IMR-90 (cell line): ENCODE measurements around the gene THRB. TPM values are rescaled to one million over a fixed set of nuclear protein-coding genes. Genes with fewer than 3 reads are reported as not detected.

Experiments used
- ATAC-seq: fragments of 200-7000 bp; cut with Tn5 transposase; 2 replicates; pipeline ENCODE4 v1.9.1; 2020; ENCODE audit warnings: low read depth, mild to moderate bottlenecking, moderate library complexity
- BruUV-seq: library from RNA; stranded (reverse); fragments of 400-500 nt; replicated peaks from 2 replicates; lab custom pipeline; 2021; lab: Mats Ljungman, UMichigan
- CTCF ChIA-PET: fragments of 300-600 bp; formaldehyde crosslinking; extraction: SDS; loops from one replicate; lab custom pipeline; 2021; ENCODE audit warnings: antibody characterized with exemption; lab: Yijun Ruan, JAX
- POLR2A ChIA-PET: fragments of 300-600 bp; sonication (Branson Sonifier 250); formaldehyde crosslinking; loops from one replicate; lab custom pipeline; 2022; ENCODE audit warnings: antibody characterized with exemption; ENCODE audit not compliant: unreplicated experiment; lab: Charles Lee
- DNase-seq: peaks from one replicate; pipeline ENCODE4 v3.0.0; 2013
- H2AFZ ChIP-seq: replicated peaks from 2 replicates; pipeline ENCODE3; 2013; ENCODE audit warnings: low read length, mild to moderate bottlenecking; ENCODE audit not compliant: poor library complexity
- H2AK5ac ChIP-seq: 2 replicates; pipeline ENCODE4 v1.6.1; 2013; ENCODE audit warnings: low read depth, low read length, inconsistent platforms
- H2AK9ac ChIP-seq: replicated peaks from 2 replicates; pipeline ENCODE3; 2013; ENCODE audit warnings: mild to moderate bottlenecking, low read depth, low read length, moderate library complexity; ENCODE audit not compliant: poor library complexity
- H2BK120ac ChIP-seq: 2 replicates; pipeline ENCODE4 v1.6.1; 2013; ENCODE audit warnings: low read depth, low read length, inconsistent platforms
- H2BK15ac ChIP-seq: 3 replicates; pipeline ENCODE4 v1.6.1; 2013; ENCODE audit warnings: low read depth, low read length, inconsistent platforms
- H2BK20ac ChIP-seq: 2 replicates; pipeline ENCODE4 v1.6.1; 2013; ENCODE audit warnings: low read depth, mild to moderate bottlenecking, inconsistent platforms, low read length, moderate library complexity
- H2BK5ac ChIP-seq: 2 replicates; pipeline ENCODE4 v1.6.1; 2013; ENCODE audit warnings: mild to moderate bottlenecking, low read depth, low read length, inconsistent platforms; ENCODE audit not compliant: poor library complexity, severe bottlenecking
- H3K14ac ChIP-seq: replicated peaks from 2 replicates; pipeline ENCODE4 v1.6.1; 2013; ENCODE audit warnings: low read depth, low read length, inconsistent platforms
- H3K18ac ChIP-seq: 2 replicates; pipeline ENCODE4 v1.6.1; 2013; ENCODE audit warnings: low read depth, low read length, control low read depth
- H3K23ac ChIP-seq: 2 replicates; pipeline ENCODE4 v1.6.1; 2013; ENCODE audit warnings: low read depth, low read length, inconsistent platforms
- H3K27ac ChIP-seq: 2 replicates; pipeline ENCODE4 v1.5.1; 2013; ENCODE audit warnings: mild to moderate bottlenecking, control low read depth, low read length; ENCODE audit not compliant: insufficient read depth
- H3K27me3 ChIP-seq: 2 replicates; pipeline ENCODE4 v1.6.1; 2013; ENCODE audit warnings: low read length; ENCODE audit not compliant: control insufficient read depth, insufficient read depth
- H3K36me3 ChIP-seq: 2 replicates; pipeline ENCODE4 v1.6.1; 2013; ENCODE audit warnings: low read length, mixed read lengths; ENCODE audit not compliant: control insufficient read depth, insufficient read depth
- H3K4ac ChIP-seq: 2 replicates; pipeline ENCODE4 v1.6.1; 2013; ENCODE audit warnings: low read depth, low read length, inconsistent platforms
- H3K4me1 ChIP-seq: 2 replicates; pipeline ENCODE4 v1.6.1; 2013; ENCODE audit warnings: low read length, mixed read lengths; ENCODE audit not compliant: control insufficient read depth, insufficient read depth
- H3K4me2 ChIP-seq: 2 replicates; pipeline ENCODE4 v1.6.1; 2013; ENCODE audit warnings: low read depth, mild to moderate bottlenecking, control low read depth, low read length, moderate library complexity
- H3K4me3 ChIP-seq: 2 replicates; pipeline ENCODE4 v1.5.1; 2013; ENCODE audit warnings: low read depth, mild to moderate bottlenecking, control low read depth, low read length, moderate library complexity; ENCODE audit not compliant: insufficient read depth
- H3K56ac ChIP-seq: 2 replicates; pipeline ENCODE4 v1.6.1; 2013; ENCODE audit warnings: low read length, inconsistent platforms; ENCODE audit not compliant: insufficient read depth; ENCODE audit errors: extremely low read depth
- H3K79me1 ChIP-seq, 2 experiments: 2 replicates each; pipeline ENCODE4 v1.6.1; 2013; ENCODE audit warnings: low read length in 2 of 2, inconsistent platforms in 1 of 2, low read depth in 1 of 2
- H3K9ac ChIP-seq: 2 replicates; pipeline ENCODE4 v1.6.1; 2013; ENCODE audit warnings: low read depth, low read length, control low read depth
- H3K9me1 ChIP-seq: 2 replicates; pipeline ENCODE4 v1.6.1; 2013; ENCODE audit warnings: low read length, inconsistent platforms; ENCODE audit not compliant: insufficient read depth
- H3K9me3 ChIP-seq: 2 replicates; pipeline ENCODE4 v1.6.1; 2013; ENCODE audit warnings: low read length; ENCODE audit not compliant: control insufficient read depth, insufficient read depth
- H4K20me1 ChIP-seq: 2 replicates; pipeline ENCODE4 v1.6.1; 2013; ENCODE audit warnings: low read length, inconsistent platforms; ENCODE audit not compliant: insufficient read depth
- H4K5ac ChIP-seq: 2 replicates; pipeline ENCODE4 v1.6.1; 2013; ENCODE audit warnings: mild to moderate bottlenecking, low read depth, low read length, control low read depth
- H4K8ac ChIP-seq, 2 experiments: 2 replicates each; pipeline ENCODE4 v1.6.1; 2013; ENCODE audit warnings: low read depth in 2 of 2, low read length in 2 of 2, control low read depth in 1 of 2, inconsistent platforms in 1 of 2
- H4K91ac ChIP-seq: 2 replicates; pipeline ENCODE4 v1.6.1; 2013; ENCODE audit warnings: low read depth, low read length, inconsistent platforms; ENCODE audit not compliant: insufficient read depth
- BHLHE40 ChIP-seq: fragments of 150-350 bp; IDR thresholded peaks from 2 replicates; pipeline ENCODE4 v1.6.1; 2016; ENCODE audit warnings: mild to moderate bottlenecking, low read depth, low read length
- CEBPB ChIP-seq: IDR thresholded peaks from 2 replicates; pipeline ENCODE4 v1.6.1; 2012; ENCODE audit warnings: low read depth, low read length, improper control_type of control experiment
- CHD1 ChIP-seq: IDR thresholded peaks from 2 replicates; pipeline ENCODE4 v1.6.1; 2012; ENCODE audit warnings: low read depth, low read length, improper control_type of control experiment
- FOS ChIP-seq: fragments of 150-350 bp; IDR thresholded peaks from 2 replicates; pipeline ENCODE4 v1.6.1; 2016; ENCODE audit warnings: low read depth, low read length
- MAFK ChIP-seq: IDR thresholded peaks from 2 replicates; pipeline ENCODE4 v1.6.1; 2012; ENCODE audit warnings: low read depth, low read length, improper control_type of control experiment
- MAZ ChIP-seq: IDR thresholded peaks from 2 replicates; pipeline ENCODE4 v1.6.1; 2012; ENCODE audit warnings: low read depth, mild to moderate bottlenecking, low read length, improper control_type of control experiment, moderate library complexity, borderline replicate concordance
- MXI1 ChIP-seq: IDR thresholded peaks from 2 replicates; pipeline ENCODE4 v1.6.1; 2012; ENCODE audit warnings: low read depth, mild to moderate bottlenecking, low read length, moderate library complexity, borderline replicate concordance
- NFE2L2 ChIP-seq: fragments of 150-350 bp; IDR thresholded peaks from 2 replicates; pipeline ENCODE4 v1.6.1; 2016; ENCODE audit warnings: low read depth, mild to moderate bottlenecking, low read length
- POLR2A ChIP-seq: IDR thresholded peaks from 2 replicates; pipeline ENCODE4 v1.6.1; 2012; ENCODE audit warnings: mild to moderate bottlenecking, low read depth, low read length
- RAD21 ChIP-seq: IDR thresholded peaks from 2 replicates; pipeline ENCODE4 v1.6.1; 2012; ENCODE audit warnings: low read length, improper control_type of control experiment
- RCOR1 ChIP-seq: IDR thresholded peaks from 2 replicates; pipeline ENCODE4 v1.6.1; 2012; ENCODE audit warnings: mild to moderate bottlenecking, low read length, improper control_type of control experiment; ENCODE audit not compliant: insufficient replicate concordance
- RFX5 ChIP-seq: IDR thresholded peaks from 2 replicates; pipeline ENCODE4 v1.8.0; 2012; ENCODE audit warnings: low read depth, mild to moderate bottlenecking, low read length, moderate library complexity
- SMC3 ChIP-seq: fragments of 150-350 bp; IDR thresholded peaks from 2 replicates; pipeline ENCODE4 v1.6.1; 2016; ENCODE audit warnings: low read depth, mild to moderate bottlenecking, antibody characterized with exemption, low read length, moderate library complexity
- WGBS, 2 experiments: methylation state at CpG; one replicate each; pipeline versions ENCODE4 v1.1.5 to v1.1.7; 2013; ENCODE audit warnings: missing lambda C conversion rate in 2 of 2; ENCODE audit not compliant: insufficient read length in 1 of 2; ENCODE audit errors: extremely low coverage in 2 of 2; 5-methylcytosine and 5-hydroxymethylcytosine counted together
- dilution Hi-C: fragments of 300-500 bp; cut with HindIII; formaldehyde crosslinking; loops from one replicate; pipeline ENCODE4 v1.14.3; 2018; ENCODE audit warnings: low sequenced_read_pairs; ENCODE audit not compliant: unreplicated experiment
- in situ Hi-C: fragments of 300-500 bp; cut with MboI; formaldehyde crosslinking; loops from 3 replicates; pipeline ENCODE4 v1.14.3; 2019; ENCODE audit warnings: low sequenced_read_pairs, inconsistent platforms, mixed read lengths
- intact Hi-C: fragments of 100-400 bp; cut with micrococcal nuclease; formaldehyde crosslinking; loops from 2 replicates; pipeline ENCODE4 v1.10.0; 2022
- polyA plus RNA-seq, 3 experiments: library from polyadenylated mRNA; depleted of rRNA; stranded (reverse); fragments of >200 nt; gene quantifications; 2 replicates each; pipeline ENCODE4 v1.2.3, GENCODE V29; 2012; ENCODE audit warnings: low replicate concordance in 1 of 3
- total RNA-seq: library from RNA; depleted of rRNA; stranded (reverse); fragments of >200 nt; gene quantifications from 2 replicates; pipeline ENCODE4 v1.2.3, GENCODE V29; 2012
- TF ChIP-seq, protein P1 (sequence below): conservative IDR thresholded peaks from 2 replicates; pipeline ENCODE4 v1.5.1; 2012; ENCODE audit warnings: mild to moderate bottlenecking, low read depth, low read length, improper control_type of control experiment
- TF ChIP-seq, protein P2 (sequence below): fragments of 150-350 bp; IDR thresholded peaks from 2 replicates; pipeline ENCODE4 v1.6.1; 2017; ENCODE audit warnings: mild to moderate bottlenecking, antibody characterized with exemption, low read length, low read depth
- TF ChIP-seq, protein P3 (sequence below): fragments of 150-350 bp; IDR thresholded peaks from 2 replicates; pipeline ENCODE4 v1.6.1; 2016; ENCODE audit warnings: low read depth, mild to moderate bottlenecking, low read length, moderate library complexity, borderline replicate concordance

Gene THRB
- total and polyA plus RNA-seq, 2 of the 4 experiments (the other 2 are of a cell fraction): under 0.01 TPM; not detected in 1

DNA sequence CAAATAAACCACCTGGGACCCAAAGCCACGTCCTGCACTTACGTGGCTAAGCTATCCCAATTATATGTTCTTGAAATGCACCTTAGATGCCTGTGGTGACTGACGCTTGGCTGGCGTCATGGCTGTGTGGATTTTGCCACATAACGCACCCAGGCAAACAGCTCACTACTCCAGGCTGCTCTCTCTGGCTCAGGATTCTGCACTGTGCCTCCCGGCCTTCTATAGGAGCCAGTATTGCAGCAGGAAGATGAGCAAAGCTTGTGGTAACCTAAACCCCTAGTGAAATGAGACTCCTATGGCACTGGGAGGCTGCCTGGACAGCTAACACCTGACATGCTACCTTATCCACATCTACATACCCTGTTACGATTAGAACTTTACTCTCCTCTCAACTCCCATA, 179.3 kb downstream of the THRB start:
- TF ChIP-seq MAFK (no peak), RAD21 (no peak), CHD1 (no peak), FOS (no peak), MAZ (no peak), RCOR1 (no peak), POLR2A (no peak), SMC3 (no peak), RFX5 (no peak), NFE2L2 (no peak), MXI1 (no peak), BHLHE40 (no peak), CEBPB (no peak)
- TF ChIP-seq, protein P1, sequence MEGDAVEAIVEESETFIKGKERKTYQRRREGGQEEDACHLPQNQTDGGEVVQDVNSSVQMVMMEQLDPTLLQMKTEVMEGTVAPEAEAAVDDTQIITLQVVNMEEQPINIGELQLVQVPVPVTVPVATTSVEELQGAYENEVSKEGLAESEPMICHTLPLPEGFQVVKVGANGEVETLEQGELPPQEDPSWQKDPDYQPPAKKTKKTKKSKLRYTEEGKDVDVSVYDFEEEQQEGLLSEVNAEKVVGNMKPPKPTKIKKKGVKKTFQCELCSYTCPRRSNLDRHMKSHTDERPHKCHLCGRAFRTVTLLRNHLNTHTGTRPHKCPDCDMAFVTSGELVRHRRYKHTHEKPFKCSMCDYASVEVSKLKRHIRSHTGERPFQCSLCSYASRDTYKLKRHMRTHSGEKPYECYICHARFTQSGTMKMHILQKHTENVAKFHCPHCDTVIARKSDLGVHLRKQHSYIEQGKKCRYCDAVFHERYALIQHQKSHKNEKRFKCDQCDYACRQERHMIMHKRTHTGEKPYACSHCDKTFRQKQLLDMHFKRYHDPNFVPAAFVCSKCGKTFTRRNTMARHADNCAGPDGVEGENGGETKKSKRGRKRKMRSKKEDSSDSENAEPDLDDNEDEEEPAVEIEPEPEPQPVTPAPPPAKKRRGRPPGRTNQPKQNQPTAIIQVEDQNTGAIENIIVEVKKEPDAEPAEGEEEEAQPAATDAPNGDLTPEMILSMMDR: no peak
- TF ChIP-seq, protein P2, sequence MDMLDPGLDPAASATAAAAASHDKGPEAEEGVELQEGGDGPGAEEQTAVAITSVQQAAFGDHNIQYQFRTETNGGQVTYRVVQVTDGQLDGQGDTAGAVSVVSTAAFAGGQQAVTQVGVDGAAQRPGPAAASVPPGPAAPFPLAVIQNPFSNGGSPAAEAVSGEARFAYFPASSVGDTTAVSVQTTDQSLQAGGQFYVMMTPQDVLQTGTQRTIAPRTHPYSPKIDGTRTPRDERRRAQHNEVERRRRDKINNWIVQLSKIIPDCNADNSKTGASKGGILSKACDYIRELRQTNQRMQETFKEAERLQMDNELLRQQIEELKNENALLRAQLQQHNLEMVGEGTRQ: no peak
- TF ChIP-seq, protein P3, sequence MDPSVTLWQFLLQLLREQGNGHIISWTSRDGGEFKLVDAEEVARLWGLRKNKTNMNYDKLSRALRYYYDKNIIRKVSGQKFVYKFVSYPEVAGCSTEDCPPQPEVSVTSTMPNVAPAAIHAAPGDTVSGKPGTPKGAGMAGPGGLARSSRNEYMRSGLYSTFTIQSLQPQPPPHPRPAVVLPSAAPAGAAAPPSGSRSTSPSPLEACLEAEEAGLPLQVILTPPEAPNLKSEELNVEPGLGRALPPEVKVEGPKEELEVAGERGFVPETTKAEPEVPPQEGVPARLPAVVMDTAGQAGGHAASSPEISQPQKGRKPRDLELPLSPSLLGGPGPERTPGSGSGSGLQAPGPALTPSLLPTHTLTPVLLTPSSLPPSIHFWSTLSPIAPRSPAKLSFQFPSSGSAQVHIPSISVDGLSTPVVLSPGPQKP: no peak
- Histone ChIP-seq H3K27me3 (no peaks in the 10 kb centered on the region), H2BK5ac (no peak overlapping the region), H4K20me1 (no peaks in the 10 kb centered on the region), H3K4me3 (no peak overlapping the region), H2BK20ac (no peak overlapping the region), H3K4me2 (no peak overlapping the region), H3K23ac (no peak overlapping the region), H2AK9ac (peak overlapping the region; percentile 55), H3K4ac (no peak overlapping the region), H3K36me3 (no peaks in the 10 kb centered on the region), H3K56ac (no peak overlapping the region), H4K8ac (no peak overlapping the region), H2AFZ (no peak overlapping the region), H4K91ac (no peak overlapping the region), H3K79me1 (no peaks in the 10 kb centered on the region), H3K27ac (no peak overlapping the region), H4K5ac (no peak overlapping the region), H3K9me3 (no peaks in the 10 kb centered on the region), H3K9ac (no peak overlapping the region), H2AK5ac (no peak overlapping the region), H2BK15ac (no peak overlapping the region), H2BK120ac (no peak overlapping the region), H3K18ac (no peak overlapping the region), H3K14ac (no peak overlapping the region), H3K9me1 (no peaks in the 10 kb centered on the region), H3K4me1 (no peaks in the 10 kb centered on the region)
- DNase-seq (no peak), ATAC-seq (no peak)
- dilution Hi-C loops (no loop called here), in situ Hi-C loops (no loop called here), intact Hi-C loops (no loop called here)
- POLR2A ChIA-PET: no interaction called here
- WGBS, 2 experiments: no CpG with 5 or more reads among the region's 7 CpGs
- BruUV-seq: no TSS peak
- CTCF ChIA-PET: no interaction called here
